GM19395 (cell line): ENCODE results near the gene IP6K2.
A peak's percentile ranks its signal among the peaks of the same experiment; 100 is the strongest.
"Not testable (repeated sequence)": the region's sequence is repeated elsewhere in the genome, so short reads cannot be mapped to it uniquely, and the experiment has no call there.

Experiments
- ATAC-seq: cut with Tn5 transposase; IDR thresholded peaks from one replicate; pipeline ENCODE4 v1.9.1; 2021; ENCODE audit warnings: mild to moderate bottlenecking, moderate library complexity; ENCODE audit not compliant: unreplicated experiment

IP6K2 gene, protein sequence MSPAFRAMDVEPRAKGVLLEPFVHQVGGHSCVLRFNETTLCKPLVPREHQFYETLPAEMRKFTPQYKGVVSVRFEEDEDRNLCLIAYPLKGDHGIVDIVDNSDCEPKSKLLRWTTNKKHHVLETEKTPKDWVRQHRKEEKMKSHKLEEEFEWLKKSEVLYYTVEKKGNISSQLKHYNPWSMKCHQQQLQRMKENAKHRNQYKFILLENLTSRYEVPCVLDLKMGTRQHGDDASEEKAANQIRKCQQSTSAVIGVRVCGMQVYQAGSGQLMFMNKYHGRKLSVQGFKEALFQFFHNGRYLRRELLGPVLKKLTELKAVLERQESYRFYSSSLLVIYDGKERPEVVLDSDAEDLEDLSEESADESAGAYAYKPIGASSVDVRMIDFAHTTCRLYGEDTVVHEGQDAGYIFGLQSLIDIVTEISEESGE

DNA sequence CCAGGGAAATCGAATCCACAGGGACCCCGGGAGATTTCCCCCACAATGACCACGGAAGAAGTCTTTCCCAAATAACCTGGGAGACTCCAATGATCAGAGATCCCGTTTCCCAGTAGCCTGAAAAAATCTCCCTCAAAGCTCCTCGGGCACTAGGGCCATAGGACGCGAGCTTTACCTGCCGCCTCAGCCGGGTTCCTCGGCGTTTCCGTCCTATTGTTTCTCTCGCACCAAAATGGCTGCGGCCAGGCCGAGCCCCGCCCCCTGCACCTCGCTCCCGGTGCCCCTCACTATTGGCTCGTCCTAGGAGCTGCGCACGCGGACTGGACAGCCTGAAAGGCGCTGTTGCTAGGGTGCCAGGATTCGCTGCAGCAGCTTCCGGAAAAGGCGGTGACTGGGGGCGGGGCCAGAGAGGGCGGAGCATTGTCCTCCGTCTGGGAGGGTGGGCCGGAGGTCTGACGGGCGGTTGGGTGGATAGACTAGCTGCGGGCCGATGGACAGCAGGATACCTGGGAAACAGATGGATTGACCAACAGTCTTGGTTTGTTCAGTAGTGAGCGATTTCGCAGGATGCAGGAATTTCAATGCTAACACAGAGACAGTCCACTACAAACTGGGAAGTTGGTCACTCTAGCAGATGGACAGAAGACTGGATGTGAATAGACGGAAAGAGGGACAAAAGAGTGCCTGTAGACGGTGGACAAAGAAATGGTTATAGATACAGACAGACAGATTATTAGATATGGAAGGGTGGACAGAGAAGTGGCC lies at the start of gene IP6K2:
Gene IP6K2, minus strand, starts transcription at position 240 of the 765 bp plus-strand sequence. CDS start 21,930 bp downstream, outside the sequence.
- ATAC-seq = peak; percentile 96

DNA sequence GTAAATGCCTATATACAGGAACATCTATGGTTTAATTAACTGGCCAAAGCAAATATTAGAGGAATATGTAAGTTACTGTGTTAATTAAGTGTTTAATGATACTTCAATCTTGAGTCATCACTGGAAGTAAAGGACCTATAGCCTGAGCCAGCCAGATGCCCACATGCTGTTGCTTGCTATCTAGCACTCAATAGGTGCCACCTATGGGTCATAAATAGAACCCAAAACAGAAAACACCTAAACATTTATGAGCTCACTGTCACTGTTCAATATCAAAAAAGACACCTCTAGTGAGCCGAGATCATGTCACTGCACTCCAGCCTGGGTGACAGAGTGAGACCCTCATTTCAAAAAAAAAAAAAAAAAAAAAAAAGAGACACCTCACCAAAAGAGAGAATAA lies 48.4 kb upstream of the IP6K2 start:
- no peak for ATAC-seq

DNA sequence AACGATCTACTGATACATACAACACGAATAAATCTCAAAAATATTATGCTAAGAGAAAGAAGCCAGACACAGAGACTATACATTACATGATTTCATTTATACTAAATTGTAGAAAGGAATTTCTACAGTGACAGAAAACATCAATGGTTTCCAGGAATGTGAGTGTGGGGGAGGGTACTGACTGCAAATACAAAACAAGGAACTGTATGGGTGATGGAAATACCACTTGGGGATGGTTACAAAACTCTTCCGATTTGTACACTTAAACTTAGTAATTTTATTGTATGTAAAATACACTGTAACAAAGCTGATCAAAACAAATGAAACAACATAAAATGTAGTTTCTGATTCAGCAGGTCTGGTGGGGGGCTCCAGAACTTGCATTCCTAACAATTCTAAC lies 45.8 kb upstream of the IP6K2 start:
- ATAC-seq = no peak

DNA sequence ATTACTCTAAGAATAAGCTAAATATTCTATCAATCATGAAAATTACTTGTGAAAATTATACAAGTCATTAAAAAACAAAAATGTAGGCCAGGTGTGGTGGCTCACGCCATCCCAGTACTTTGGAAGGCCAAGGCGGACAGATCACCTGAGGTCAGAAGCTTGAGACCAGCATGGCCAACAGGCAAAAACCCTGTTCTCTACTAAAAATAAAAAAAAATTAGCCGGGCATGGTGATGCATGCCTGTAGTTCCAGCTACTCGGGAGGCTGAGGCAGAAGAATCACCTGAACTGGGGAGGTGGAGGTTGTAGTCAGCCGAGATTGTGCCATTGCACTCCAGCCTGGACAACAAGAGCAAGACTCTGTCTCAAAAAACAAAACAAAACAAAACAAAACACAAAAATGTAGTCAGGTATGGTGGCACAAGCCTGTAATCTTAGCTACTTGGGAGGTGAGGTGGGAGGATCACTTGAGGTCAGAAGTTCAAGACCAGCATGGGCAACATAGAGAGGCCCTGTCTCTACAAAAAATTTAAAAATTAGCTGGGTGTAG lies 43.0 kb upstream of the IP6K2 start:
- not testable (repeated sequence) for ATAC-seq

DNA sequence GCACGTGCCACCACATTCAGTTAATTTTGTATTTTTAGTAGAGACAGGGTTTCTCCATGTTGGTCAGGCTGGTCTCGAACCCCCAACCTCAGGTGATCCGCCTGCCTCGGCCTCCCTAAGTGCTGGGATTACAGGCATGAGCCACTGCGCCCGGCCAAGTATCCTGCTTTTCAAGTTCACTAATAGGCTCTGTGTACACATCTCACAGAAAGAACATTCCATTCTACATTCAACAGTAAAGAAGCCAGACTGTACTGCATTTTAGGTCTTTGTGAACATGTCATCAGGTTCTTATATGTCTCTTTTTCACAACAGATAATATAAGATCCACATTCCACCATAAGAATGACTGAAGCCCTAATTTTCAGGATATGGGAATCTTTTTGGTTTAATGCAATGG lies 42.5 kb upstream of the IP6K2 start:
- ATAC-seq = not testable (repeated sequence)

DNA sequence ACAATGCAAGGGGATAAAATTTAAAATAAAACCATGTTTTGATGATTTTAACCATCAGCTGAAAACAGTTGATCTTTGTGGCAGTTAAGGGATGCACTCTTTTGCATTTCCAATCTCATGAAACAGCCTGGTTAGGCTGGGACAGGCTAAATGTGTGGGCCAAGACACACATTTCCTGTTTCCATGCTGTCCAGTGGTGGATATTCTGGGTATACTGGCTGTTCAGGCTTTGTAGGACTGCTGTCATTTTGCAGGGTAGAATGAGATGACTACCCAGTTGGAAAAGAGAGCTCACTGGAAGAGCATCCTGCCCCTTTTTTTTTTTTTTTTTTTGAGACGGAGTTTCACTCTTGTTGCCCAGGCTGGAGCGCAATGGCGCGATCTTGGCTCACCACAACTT lies 42.0 kb upstream of the IP6K2 start:
- no peak for ATAC-seq

DNA sequence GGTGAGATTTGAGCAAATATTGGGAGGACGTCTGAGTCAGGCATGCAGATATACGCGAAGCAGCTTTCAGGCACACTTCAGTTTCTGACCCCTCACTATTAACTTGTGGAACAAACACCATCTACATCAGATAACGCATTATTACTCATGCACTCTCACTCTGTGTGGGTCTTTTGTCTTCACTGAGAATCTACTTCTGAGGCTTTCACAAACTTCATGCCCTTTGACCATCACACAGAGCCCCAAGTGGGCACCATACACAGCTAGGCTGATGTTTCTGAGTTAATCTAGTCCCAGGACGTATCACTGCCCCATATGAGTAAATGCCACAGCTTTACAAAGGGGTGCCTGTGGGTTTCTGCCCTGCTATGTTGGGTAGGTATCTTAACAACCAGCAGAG lies 39.6 kb upstream of the IP6K2 start:
- ATAC-seq = no peak

DNA sequence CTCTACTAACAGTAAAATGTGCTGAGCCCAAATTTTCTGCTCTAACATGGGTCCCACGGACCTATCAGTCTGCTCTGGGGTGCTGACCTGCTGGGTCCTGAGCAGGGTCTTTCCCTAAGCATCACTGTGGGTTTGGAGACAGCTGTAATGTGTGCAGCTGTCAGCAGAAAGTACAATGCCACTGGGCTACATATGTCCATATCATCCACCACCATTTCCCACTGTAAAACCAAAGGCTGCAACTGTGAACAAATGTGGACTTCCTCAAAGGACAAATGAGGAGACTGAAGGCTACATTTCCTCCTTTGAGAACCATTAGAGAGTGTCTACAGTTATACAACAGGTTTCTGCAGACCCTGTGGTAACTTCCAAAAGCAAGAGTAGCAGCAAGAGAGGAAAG lies 33.8 kb upstream of the IP6K2 start:
- ATAC-seq = no peak

DNA sequence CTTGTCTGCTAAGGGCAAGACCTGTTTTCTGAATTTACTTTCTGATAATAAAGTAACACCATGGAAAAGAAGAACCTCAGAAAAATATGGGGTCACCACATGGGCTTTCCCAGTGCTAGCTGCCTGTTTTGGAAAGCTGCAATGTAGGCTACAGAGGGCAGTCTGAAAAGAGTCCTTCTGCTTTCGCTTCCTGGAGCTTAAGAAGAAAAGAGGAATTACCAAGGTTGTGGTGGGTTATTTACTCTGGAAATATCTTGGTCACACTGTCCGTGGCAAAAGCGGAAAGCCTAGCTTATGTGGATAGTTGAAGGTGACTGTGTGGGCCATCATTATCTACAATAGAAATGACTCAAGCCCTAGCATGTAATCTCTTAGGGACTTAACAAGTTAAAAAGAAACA lies 31.7 kb upstream of the IP6K2 start:
- ATAC-seq = no peak

DNA sequence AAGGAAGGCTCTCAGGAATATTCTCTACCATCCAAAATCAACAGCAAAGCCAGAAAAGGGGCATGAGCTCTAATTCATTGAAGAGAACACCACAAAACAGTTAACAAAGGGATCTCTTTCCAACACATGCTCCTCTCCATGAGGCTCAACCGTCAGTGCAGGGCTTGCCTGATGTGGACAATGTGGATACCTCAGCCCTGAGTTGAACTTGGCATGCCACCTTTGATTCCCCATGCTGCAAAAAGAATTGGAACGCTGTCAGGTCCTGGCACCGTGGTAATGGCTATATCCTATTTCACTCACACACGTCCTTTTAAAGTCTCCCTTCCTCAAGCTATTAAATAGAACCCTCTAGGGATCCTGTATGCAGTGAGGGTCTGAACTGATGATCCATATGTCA lies 30.7 kb upstream of the IP6K2 start:
- ATAC-seq = no peak

DNA sequence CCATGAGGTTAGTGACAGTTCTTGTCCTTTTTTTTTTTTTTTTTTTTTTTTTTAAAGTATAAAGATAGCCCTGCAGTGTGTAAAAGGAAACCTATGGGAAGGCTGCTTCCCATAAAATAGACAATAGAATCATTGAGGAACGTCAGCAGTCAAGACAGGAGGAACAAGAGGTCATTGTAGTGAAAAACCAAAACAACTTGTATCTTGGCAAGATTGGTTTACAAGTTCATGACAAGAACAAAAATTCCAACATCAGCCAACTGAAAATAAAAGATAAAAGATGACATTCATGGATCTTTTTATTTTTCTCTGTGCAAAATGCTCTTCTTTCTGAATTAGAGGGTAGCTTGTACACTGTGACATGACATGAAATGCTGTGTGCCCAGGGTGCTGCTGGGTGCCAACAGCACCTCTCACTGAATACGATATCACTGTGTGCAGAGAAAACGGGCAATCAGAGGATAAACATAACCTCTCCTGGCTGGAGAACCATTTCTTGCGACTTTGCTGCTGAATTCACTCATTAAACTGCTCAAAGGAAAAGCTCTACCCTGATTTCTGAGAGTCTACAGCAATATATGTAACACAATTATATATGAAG lies 30.1 kb upstream of the IP6K2 start:
- no peak for ATAC-seq

DNA sequence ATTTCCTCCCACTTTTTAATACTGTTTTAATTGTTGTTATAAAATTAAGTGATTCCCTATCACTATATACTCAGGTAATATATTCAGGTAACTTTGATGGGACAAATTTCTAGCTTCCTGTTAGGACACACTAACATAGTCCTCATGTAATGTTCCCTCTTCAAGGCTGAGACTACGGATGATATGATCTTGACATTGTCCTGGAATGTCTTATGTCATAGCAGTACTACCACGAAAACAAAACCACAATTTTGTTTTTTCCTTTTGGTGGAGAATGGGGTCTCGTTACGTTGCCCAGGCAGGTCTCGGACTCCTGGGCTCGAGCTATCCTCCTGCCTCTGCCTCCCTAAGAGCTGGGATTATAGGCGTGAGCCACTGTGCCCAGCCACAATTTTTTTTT lies 26.8 kb upstream of the IP6K2 start:
- no peak for ATAC-seq

DNA sequence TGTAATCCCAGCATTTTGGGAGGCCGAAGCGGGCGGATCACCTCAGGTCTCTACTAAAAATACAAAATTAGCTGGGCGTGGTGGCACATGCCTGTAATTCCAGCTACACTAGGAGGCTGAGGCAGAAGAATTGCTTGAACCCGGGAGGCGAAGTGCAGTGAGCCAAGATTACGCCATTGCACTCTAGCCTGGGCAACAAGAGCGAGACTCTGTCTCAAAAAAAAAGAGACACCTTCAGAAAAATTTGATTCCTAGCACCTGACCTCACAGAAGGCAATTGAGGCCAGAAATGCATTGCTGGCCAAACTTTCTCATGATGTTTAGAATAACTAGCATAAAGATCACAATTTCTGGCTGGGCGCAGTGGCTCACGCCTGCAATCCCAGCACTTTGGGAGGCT lies 24.2 kb upstream of the IP6K2 start:
- ATAC-seq = not testable (repeated sequence)

DNA sequence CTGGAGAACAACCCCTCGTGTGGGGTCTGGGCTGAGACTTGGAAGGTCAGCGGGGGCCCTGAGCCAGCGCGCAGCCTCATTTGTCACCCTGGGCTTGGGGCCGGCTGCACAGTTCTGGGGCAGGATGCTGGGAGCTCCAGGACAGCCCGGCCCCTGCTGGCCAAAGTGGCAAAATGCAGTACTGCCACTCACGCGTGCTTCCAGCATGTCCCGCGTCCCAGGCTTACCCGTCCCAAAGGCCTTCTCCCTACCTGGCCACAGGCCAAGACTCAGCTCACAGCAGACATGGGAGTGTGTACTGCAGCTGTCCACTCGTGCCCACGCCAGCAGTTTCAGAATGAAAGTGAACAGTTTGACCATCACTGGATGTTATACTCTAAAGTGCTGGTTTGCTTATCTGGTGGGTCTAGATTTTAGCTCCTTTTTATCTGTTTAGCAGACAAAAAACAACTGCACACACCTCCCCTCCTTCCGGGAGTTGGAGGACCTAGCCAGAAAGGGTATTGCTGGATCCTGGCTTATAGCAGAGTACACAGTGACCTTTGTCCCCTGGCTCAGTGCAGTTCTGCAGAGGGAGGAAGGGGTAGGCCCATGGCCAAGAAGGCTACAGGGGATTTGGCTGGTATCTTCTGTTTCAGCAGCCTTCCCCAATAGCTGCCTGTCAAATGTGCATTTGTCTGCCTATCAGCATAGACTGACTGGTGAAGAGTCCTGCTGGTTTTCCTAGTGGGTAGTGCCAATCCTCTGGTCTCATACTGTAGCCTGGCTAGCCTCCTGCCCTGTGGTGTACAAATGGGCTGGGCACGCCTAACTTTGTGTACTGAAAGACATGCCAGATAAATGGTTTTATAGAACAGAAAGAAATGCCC lies 23.2 kb upstream of the IP6K2 start:
- peak; percentile 66 for ATAC-seq

DNA sequence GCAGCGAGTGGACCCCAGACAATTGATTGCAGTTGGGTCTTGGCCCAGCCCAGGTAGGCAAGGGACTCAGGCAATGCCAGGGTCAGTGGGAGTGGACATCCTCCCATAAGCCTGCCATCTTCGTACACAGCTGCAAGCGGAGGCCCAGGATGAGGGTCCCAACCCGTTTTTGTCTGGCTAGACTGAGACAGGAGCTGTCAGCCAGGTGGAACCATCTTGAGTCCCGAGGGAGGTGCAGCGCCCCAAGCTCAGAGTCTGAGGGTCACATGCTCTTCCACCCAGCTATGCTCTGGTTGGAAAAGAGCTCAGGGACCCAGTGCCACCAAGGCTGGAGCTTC lies 22.6 kb upstream of the IP6K2 start:
- ATAC-seq = peak; percentile 14

DNA sequence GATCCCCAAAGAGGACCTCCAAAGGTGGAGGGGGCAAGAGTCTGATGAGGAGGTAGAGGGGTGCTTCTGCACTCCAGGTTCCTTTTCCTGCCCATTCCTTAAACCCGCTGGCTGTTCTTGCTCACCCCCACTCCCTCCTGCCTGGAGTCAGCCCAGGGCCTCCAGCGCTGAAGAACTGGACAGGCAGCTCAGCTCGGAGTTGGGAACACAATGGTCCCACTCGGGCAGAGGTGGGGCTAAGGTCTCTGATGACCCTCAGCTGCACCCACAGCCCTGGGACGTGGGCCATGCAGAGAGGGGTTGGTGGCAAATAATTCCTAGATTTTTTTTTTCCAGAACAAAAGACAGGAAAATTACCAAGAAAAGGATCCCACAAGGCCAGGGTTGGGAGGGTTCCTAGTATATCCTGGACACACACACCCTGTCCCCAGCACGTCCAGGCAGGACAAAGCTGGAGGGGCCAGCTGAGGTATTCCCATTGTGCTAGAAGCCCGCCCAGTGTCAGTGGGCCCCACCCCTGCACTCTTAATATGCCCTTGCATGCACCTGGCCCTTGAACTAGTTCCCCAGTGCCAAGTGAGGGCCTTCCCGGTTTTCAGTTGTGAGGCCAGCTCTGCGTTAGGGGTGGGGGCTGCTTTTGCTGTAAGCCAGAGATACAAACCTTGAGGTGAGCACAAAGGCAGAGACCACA lies 22.1 kb upstream of the IP6K2 start:
- ATAC-seq = no peak

DNA sequence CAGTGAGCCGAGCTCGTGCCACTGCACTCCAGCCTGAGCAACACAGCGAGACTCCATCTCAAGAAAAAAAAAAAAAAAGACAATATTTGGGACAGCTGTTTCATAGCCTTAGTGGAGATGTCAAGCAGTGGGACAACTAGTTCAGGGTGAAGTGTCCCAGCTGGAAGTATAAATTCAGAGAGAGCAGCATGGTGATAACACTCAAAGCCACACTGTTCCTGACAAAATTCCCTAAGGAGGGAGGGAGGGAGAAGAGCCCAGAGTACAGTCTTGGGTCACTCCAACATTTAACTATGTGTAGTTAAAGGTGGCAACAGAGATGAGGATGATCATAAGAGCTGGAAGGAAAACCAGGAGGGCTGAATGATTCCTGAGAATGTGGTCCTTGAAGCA lies 21.1 kb upstream of the IP6K2 start:
- no peak for ATAC-seq

DNA sequence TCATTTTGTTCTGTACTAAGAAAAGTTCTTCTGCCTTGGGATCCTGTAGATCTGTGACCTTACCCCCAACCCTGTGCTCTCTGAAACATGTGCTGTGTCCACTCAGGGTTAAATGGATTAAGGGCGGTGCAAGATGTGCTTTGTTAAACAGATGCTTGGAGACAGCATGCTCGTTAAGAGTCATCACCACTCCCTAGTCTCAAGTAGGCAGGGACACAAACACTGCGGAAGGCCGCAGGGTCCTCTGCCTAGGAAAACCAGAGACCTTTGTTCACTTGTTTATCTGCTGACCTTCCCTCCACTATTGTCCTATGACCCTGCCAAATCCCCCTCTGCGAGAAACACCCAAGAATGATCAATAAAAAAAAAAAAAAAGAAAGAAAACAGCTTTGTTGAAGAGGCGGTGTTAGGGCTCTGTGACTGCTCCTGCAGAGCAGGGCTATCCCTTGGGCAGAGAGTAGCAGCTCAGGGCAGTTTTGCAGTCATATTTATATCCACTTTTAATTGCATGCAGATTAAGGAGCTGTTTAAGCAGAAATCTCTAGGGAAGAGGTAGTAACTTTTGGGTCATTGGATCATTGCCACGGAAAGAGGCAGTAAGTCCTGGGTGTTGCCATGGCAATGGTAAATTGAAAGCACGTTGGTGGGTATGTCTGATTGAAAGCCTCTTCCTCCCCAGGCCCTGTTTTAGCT lies 18.2 kb upstream of the IP6K2 start:
- ATAC-seq = not testable (repeated sequence)

DNA sequence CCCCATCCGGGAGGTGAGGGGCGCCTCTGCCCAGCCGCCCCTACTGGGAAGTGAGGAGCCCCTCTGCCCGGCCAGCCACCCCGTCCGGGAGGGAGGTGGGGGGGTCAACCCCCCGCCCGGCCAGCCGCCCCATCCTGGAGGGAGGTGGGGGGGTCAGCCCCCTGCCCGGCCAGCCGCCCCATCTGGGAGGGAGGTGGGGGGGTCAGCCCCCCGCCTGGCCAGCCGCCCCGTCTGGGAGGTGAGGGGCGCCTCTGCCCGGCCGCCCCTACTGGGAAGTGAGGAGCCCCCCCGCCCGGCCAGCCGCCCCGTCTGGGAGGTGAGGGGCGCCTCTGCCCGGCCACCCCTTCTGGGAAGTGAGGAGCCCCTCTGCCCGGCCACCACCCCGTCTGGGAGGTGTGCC lies 17.5 kb upstream of the IP6K2 start:
- ATAC-seq = not testable (repeated sequence)
